Measurements from ENCODE around the gene NPHP4.

GRCh38 chr1:5881526-5882222 is 110.6 kb downstream of the NPHP4 start:
- TF ChIP-seq, protein P1, sequence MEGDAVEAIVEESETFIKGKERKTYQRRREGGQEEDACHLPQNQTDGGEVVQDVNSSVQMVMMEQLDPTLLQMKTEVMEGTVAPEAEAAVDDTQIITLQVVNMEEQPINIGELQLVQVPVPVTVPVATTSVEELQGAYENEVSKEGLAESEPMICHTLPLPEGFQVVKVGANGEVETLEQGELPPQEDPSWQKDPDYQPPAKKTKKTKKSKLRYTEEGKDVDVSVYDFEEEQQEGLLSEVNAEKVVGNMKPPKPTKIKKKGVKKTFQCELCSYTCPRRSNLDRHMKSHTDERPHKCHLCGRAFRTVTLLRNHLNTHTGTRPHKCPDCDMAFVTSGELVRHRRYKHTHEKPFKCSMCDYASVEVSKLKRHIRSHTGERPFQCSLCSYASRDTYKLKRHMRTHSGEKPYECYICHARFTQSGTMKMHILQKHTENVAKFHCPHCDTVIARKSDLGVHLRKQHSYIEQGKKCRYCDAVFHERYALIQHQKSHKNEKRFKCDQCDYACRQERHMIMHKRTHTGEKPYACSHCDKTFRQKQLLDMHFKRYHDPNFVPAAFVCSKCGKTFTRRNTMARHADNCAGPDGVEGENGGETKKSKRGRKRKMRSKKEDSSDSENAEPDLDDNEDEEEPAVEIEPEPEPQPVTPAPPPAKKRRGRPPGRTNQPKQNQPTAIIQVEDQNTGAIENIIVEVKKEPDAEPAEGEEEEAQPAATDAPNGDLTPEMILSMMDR (IDR thresholded peaks at IDR 0.05), result no peak
- TF ChIP-seq ZNF423 (CRISPR knock-in tag; IDR thresholded peaks at IDR 0.05), result no peak
- TF ChIP-seq, protein P2, sequence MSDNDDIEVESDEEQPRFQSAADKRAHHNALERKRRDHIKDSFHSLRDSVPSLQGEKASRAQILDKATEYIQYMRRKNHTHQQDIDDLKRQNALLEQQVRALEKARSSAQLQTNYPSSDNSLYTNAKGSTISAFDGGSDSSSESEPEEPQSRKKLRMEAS (CRISPR knock-in tag; IDR thresholded peaks at IDR 0.05), result no peak
- TF ChIP-seq GABPB1 (CRISPR knock-in tag; IDR thresholded peaks at IDR 0.05), result no peak
- no peak for TF ChIP-seq ZNF121 (CRISPR knock-in tag; IDR thresholded peaks at IDR 0.05)
